ENCODE results near the gene SHISA6.

SHISA6 gene

GRCh38 chr17:11583306-11583992, 342.4 kb downstream of the SHISA6 start:
- DNase-seq (ENCODE audit: low read depth): no peak
- H3K4me3 ChIP-seq (ENCODE audit: low read depth, low read length): no peak overlapping the region
- TF ChIP-seq CTCF (IDR thresholded peaks at IDR 0.05; ENCODE audit: insufficient read depth, low read depth, low read length, missing control alignments): no peak

GRCh38 chr17:11589716-11590115, 348.7 kb downstream of the SHISA6 start:
- H3K4me3 ChIP-seq (ENCODE audit: low read depth, low read length): no peak overlapping the region
- no peak for TF ChIP-seq CTCF (IDR thresholded peaks at IDR 0.05; ENCODE audit: insufficient read depth, low read depth, low read length, missing control alignments)
- no peak for DNase-seq (ENCODE audit: low read depth)

- no peak for TF ChIP-seq CTCF (IDR thresholded peaks at IDR 0.05; ENCODE audit: insufficient read depth, low read depth, low read length, missing control alignments)
- H3K4me3 ChIP-seq (ENCODE audit: low read depth, low read length): no peak within 1 kb of the TSS
- DNase-seq (ENCODE audit: low read depth): no peak
Observed at GRCh38 chr17:11598274-11599221, 357.5 kb downstream of the SHISA6 start, which contains the start of gene DNAH9. Gene DNAH9, plus strand, starts transcription at chr17:11598470. Its CDS starts 29 bp downstream, at chr17:11598499.

- no peak overlapping the region for H3K4me3 ChIP-seq (ENCODE audit: low read depth, low read length)
- no peak for DNase-seq (ENCODE audit: low read depth)
- TF ChIP-seq CTCF (IDR thresholded peaks at IDR 0.05; ENCODE audit: insufficient read depth, low read depth, low read length, missing control alignments): no peak
Observed at GRCh38 chr17:11601661-11602060, 360.6 kb downstream of the SHISA6 start.

- DNase-seq (ENCODE audit: low read depth): no peak
- no peak overlapping the region for H3K4me3 ChIP-seq (ENCODE audit: low read depth, low read length)
- no peak for TF ChIP-seq CTCF (IDR thresholded peaks at IDR 0.05; ENCODE audit: insufficient read depth, low read depth, low read length, missing control alignments)
Observed at GRCh38 chr17:11608396-11608795, 367.4 kb downstream of the SHISA6 start.

- TF ChIP-seq CTCF (IDR thresholded peaks at IDR 0.05; ENCODE audit: insufficient read depth, low read depth, low read length, missing control alignments): no peak
- H3K4me3 ChIP-seq (ENCODE audit: low read depth, low read length): no peak overlapping the region
- DNase-seq (ENCODE audit: low read depth): no peak
Observed at GRCh38 chr17:11610999-11611566, 370.1 kb downstream of the SHISA6 start.
